Neural cell (in vitro differentiated cells): ENCODE measurements around the gene FRZB.

Source experiments
- CTCF ChIP-seq: fragments of 450-650 bp; IDR thresholded peaks from 2 replicates; pipeline ENCODE4 v1.5.1; 2014; ENCODE audit warnings: antibody characterized with exemption, mild to moderate bottlenecking, moderate library complexity; ENCODE audit not compliant: poor library complexity, severe bottlenecking
- EP300 ChIP-seq: fragments of 450-650 bp; conservative IDR thresholded peaks from 2 replicates; pipeline ENCODE4 v1.6.1; 2014; ENCODE audit warnings: antibody characterized with exemption, mild to moderate bottlenecking, moderate library complexity; ENCODE audit not compliant: poor library complexity, severe bottlenecking
- EZH2 ChIP-seq: fragments of 200-600, 300-800 bp; shearing (Covaris generic), sonication (generic); IDR thresholded peaks from 2 replicates; pipeline ENCODE4 v1.6.1; 2014; ENCODE audit warnings: antibody characterized with exemption, low read length, borderline replicate concordance, mild to moderate bottlenecking; ENCODE audit not compliant: insufficient read depth, poor library complexity, severe bottlenecking
- MXI1 ChIP-seq: fragments of 450-650 bp; conservative IDR thresholded peaks from 2 replicates; pipeline ENCODE4 v1.6.1; 2014; ENCODE audit warnings: antibody characterized with exemption, mild to moderate bottlenecking; ENCODE audit not compliant: poor library complexity, severe bottlenecking
- POLR2AphosphoS5 ChIP-seq: IDR thresholded peaks from 2 replicates; pipeline ENCODE4 v1.6.1; 2012
- RAD21 ChIP-seq: fragments of 450-650 bp; conservative IDR thresholded peaks from 2 replicates; pipeline ENCODE4 v1.6.1; 2014; ENCODE audit warnings: antibody characterized with exemption, mild to moderate bottlenecking, moderate library complexity
- REST ChIP-seq: IDR thresholded peaks from 2 replicates; pipeline ENCODE4 v1.6.1; 2012; ENCODE audit warnings: borderline replicate concordance
- SMC3 ChIP-seq: fragments of 450-650 bp; conservative IDR thresholded peaks from 2 replicates; pipeline ENCODE4 v1.6.1; 2014; ENCODE audit warnings: antibody characterized with exemption, mild to moderate bottlenecking, moderate library complexity; ENCODE audit not compliant: poor library complexity
- TAF1 ChIP-seq: IDR thresholded peaks from 2 replicates; pipeline ENCODE4 v1.6.1; 2012; ENCODE audit warnings: low read depth

GRCh38 chr2:182852090-182852489 is 14.3 kb downstream of the FRZB start:
- TF ChIP-seq CTCF (no peak), RAD21 (no peak), TAF1 (no peak), EZH2 (no peak), MXI1 (no peak), REST (no peak), POLR2AphosphoS5 (no peak), EP300 (no peak), SMC3 (no peak)
